T-helper 22 cell (primary cell): ENCODE results near the gene MARK3.

Experiments used
- DNase-seq: peaks from one replicate; pipeline ENCODE4 v3.0.0-alpha.2; 2020; ENCODE audit warnings: low read depth

The MARK3 gene

GRCh38 chr14:103396463-103396862, 11.2 kb downstream of the MARK3 start:
- no peak for DNase-seq

- DNase-seq, result no peak
Measured at GRCh38 chr14:103398427-103399195, 13.4 kb downstream of the MARK3 start.

GRCh38 chr14:103400537-103400936, 15.3 kb downstream of the MARK3 start:
- DNase-seq, result no peak

- DNase-seq, result no peak
Measured at GRCh38 chr14:103401223-103402214, 16.3 kb downstream of the MARK3 start.

GRCh38 chr14:103402695-103403094, 17.5 kb downstream of the MARK3 start:
- no peak for DNase-seq

GRCh38 chr14:103404032-103404918, 19.1 kb downstream of the MARK3 start:
- no peak for DNase-seq

- no peak for DNase-seq
Measured at GRCh38 chr14:103404920-103405319, 19.7 kb downstream of the MARK3 start.

- DNase-seq, result no peak
Measured at GRCh38 chr14:103408491-103409155, 23.4 kb downstream of the MARK3 start.

GRCh38 chr14:103416916-103417315, 31.7 kb downstream of the MARK3 start:
- no peak for DNase-seq

GRCh38 chr14:103418481-103418818, 33.2 kb downstream of the MARK3 start:
- no peak for DNase-seq

- no peak for DNase-seq
Measured at GRCh38 chr14:103421556-103421955, 36.3 kb downstream of the MARK3 start.

- no peak for DNase-seq
Measured at GRCh38 chr14:103423050-103423461, 37.8 kb downstream of the MARK3 start.

- no peak for DNase-seq
Measured at GRCh38 chr14:103427485-103428443, 42.5 kb downstream of the MARK3 start.

- DNase-seq, result no peak
Measured at GRCh38 chr14:103428723-103429556, 43.7 kb downstream of the MARK3 start.

- DNase-seq, result no peak
Measured at GRCh38 chr14:103430358-103430757, 45.1 kb downstream of the MARK3 start.

- DNase-seq, result no peak
Measured at GRCh38 chr14:103432627-103433026, 47.4 kb downstream of the MARK3 start.

- no peak for DNase-seq
Measured at GRCh38 chr14:103433916-103434563, 48.8 kb downstream of the MARK3 start.

GRCh38 chr14:103434868-103435442, 49.7 kb downstream of the MARK3 start:
- no peak for DNase-seq
